MCF 10A (cell line): ENCODE results near the gene DOK5. TPM values are rescaled to one million over a fixed set of nuclear protein-coding genes. Genes with fewer than 3 reads are reported as not detected.

ENCODE experiments used
- BruUV-seq: library from RNA; stranded (reverse); fragments of 400-500 nt; replicated peaks from 2 replicates; lab custom pipeline; 2021; lab: Mats Ljungman, UMichigan
- CTCF ChIA-PET: fragments of 300-600 bp; sonication (Branson Sonifier 250); formaldehyde crosslinking; extraction: SDS; loops from one replicate; lab custom pipeline; 2021; ENCODE audit warnings: antibody characterized with exemption, inconsistent platforms; lab: Yijun Ruan, JAX
- POLR2A ChIA-PET: fragments of 300-600, 350-650 bp; sonication (Branson Sonifier 250); formaldehyde crosslinking; extraction: SDS; loops from one replicate; lab custom pipeline; 2020; ENCODE audit warnings: antibody characterized with exemption, inconsistent platforms; lab: Yijun Ruan, JAX
- DNase-seq: peaks from one replicate; pipeline ENCODE4 v3.0.0-alpha.2; 2018; ENCODE audit not compliant: unreplicated experiment
- H3K27ac Mint-ChIP-seq: one replicate; pipeline ENCODE4 v1.8.0; 2022; ENCODE audit warnings: mild to moderate bottlenecking, low read depth, mixed read lengths; ENCODE audit not compliant: unreplicated experiment
- H3K27me3 Mint-ChIP-seq: one replicate; pipeline ENCODE4 v1.8.0; 2022; ENCODE audit warnings: mixed read lengths; ENCODE audit not compliant: insufficient read depth, unreplicated experiment
- H3K36me3 Mint-ChIP-seq: one replicate; pipeline ENCODE4 v1.8.0; 2022; ENCODE audit warnings: mild to moderate bottlenecking, moderate library complexity, mixed read lengths; ENCODE audit not compliant: insufficient read depth, unreplicated experiment
- H3K4me1 Mint-ChIP-seq: one replicate; pipeline ENCODE4 v1.8.0; 2022; ENCODE audit warnings: mixed read lengths; ENCODE audit not compliant: insufficient read depth, unreplicated experiment
- H3K4me3 Mint-ChIP-seq: one replicate; pipeline ENCODE4 v1.8.0; 2022; ENCODE audit warnings: mild to moderate bottlenecking, moderate library complexity, mixed read lengths; ENCODE audit not compliant: unreplicated experiment
- H3K9me3 Mint-ChIP-seq: one replicate; pipeline ENCODE4 v1.8.0; 2022; ENCODE audit warnings: mixed read lengths; ENCODE audit not compliant: unreplicated experiment
- intact Hi-C: fragments of 100-400 bp; cut with micrococcal nuclease; formaldehyde crosslinking; loops from 2 replicates; pipeline ENCODE4 v1.14.1; 2022
- total RNA-seq: library from RNA; stranded (reverse); gene quantifications from 2 replicates; pipeline ENCODE4 v1.2.3, GENCODE V29; 2022
- TF ChIP-seq, protein P1 (sequence below): fragments of 200-600 bp; IDR thresholded peaks from one replicate; pipeline ENCODE4 v1.8.0; 2022; ENCODE audit warnings: antibody characterized with exemption, mild to moderate bottlenecking; ENCODE audit not compliant: unreplicated experiment

DOK5 gene
- total RNA-seq, 1 experiment from 2014 or later: not detected

DNA sequence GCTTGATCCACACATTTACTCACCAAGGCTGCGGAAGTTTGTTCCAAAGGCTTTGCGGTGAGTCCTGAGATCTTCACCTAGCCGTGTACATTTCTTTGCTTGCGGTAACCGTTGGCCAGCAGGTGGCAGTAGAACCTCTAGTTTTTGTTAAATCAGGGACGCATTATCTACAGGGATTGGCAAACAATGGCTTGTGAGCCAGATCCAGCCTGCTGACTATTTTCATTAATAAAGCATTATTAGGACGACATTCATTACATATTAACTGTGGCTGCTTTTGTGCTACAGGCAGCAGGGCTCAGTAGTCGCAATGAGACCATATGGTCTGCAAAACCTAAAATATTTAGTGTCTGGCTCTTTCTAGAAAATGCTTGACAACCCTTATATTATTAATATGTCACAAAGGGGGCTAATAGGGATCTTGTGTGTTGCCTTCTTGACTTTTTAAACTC, 174.1 kb downstream of the DOK5 start:
- POLR2A ChIA-PET: interaction anchor here (1.4 kb wide), 1 partner anchor 17 kb away, joined by 3 read pairs; no protein-coding TSS in a partner anchor
- Mint-ChIP-seq H3K27ac (no peak overlapping the region), H3K27me3 (peaks cover 39% of the 10 kb centered on the region), H3K4me3 (no peak overlapping the region), H3K4me1 (no peaks in the 10 kb centered on the region), H3K9me3 (no peaks in the 10 kb centered on the region), H3K36me3 (no peaks in the 10 kb centered on the region)
- TF ChIP-seq, protein P1, sequence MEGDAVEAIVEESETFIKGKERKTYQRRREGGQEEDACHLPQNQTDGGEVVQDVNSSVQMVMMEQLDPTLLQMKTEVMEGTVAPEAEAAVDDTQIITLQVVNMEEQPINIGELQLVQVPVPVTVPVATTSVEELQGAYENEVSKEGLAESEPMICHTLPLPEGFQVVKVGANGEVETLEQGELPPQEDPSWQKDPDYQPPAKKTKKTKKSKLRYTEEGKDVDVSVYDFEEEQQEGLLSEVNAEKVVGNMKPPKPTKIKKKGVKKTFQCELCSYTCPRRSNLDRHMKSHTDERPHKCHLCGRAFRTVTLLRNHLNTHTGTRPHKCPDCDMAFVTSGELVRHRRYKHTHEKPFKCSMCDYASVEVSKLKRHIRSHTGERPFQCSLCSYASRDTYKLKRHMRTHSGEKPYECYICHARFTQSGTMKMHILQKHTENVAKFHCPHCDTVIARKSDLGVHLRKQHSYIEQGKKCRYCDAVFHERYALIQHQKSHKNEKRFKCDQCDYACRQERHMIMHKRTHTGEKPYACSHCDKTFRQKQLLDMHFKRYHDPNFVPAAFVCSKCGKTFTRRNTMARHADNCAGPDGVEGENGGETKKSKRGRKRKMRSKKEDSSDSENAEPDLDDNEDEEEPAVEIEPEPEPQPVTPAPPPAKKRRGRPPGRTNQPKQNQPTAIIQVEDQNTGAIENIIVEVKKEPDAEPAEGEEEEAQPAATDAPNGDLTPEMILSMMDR: peak; percentile 71
- peak; percentile 82 for DNase-seq
- intact Hi-C loops: loop anchor here (5.0 kb wide), 1 partner anchor 552 kb away; no protein-coding TSS in a partner anchor
- no TSS peak for BruUV-seq
- CTCF ChIA-PET: interaction anchor here (0.7 to 12.2 kb wide), 19 partner anchors 10 to 1900 kb away, joined by 3 to 339 read pairs (median 4); partner anchors contain the start of gene PFDN4

DNA sequence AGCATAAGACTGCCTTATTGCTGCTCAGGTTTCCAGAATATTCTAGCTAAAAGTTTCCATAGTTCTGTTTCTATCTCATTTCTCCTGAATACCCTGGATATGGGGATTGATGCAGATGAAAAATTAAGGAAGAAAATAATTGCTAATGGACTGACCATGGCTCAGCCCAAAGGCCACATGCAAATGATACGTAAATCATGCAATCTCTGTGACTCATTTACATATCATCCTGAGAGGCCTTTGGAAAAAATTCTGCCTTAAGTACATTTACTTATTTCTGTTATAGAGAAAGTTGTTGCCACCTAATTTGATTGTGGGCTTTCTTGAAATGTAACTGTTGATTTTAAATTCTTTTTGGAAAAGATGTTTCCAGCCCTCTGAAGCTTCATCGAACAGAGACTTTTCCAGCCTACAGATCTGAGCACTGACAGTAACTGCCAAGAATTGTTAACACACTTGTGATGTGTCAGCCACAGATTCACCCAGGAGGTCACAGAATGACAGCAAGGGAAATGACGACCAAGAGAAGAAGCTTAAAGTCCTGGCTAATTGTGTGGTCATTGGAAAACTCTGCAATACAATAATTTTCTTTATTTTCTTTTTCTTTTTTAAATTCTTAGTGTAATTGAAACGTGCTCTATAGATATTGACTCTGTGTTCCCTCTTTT, 174.8 kb downstream of the DOK5 start:
- Mint-ChIP-seq H3K36me3 (no peaks in the 10 kb centered on the region), H3K9me3 (no peaks in the 10 kb centered on the region), H3K27me3 (peaks cover 46% of the 10 kb centered on the region), H3K4me3 (no peak overlapping the region), H3K27ac (no peak overlapping the region), H3K4me1 (no peaks in the 10 kb centered on the region)
- ChIA-PET CTCF (interaction anchor here (0.6 to 12.2 kb wide), 23 partner anchors 9 to 1900 kb away, joined by 3 to 339 read pairs (median 4); partner anchors contain the start of gene PFDN4), POLR2A (interaction anchor here (1.4 kb wide), 1 partner anchor 18 kb away, joined by 3 read pairs; no protein-coding TSS in a partner anchor)
- TF ChIP-seq, protein P1: no peak
- no peak for DNase-seq
- intact Hi-C loops: no loop called here
- BruUV-seq: no TSS peak

DNA sequence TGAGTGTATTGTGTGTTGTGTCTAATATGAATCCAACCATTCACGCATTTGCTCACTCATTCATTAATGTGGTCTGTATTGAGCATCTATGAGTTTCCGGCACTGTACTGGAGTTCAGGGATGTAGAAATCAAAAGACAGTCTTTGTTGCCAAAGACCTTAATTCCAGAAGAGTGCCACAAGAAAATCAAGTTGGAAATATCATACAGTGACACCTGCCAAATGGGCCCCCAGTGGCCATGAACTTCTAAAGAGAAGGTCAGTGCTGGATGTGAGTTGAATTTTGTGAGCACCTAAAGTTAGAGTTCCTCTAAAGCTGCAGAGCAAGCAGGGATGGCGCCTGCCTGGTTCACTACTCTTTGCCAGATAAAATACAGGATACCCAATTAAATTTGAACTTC, 175.9 kb downstream of the DOK5 start:
- peaks cover 49% of the 10 kb centered on the region for H3K27me3 Mint-ChIP-seq
- BruUV-seq: no TSS peak
- ChIA-PET POLR2A (no interaction called here), CTCF (interaction anchor here (0.6 to 12.2 kb wide), 8 partner anchors 12 to 555 kb away, joined by 3 to 339 read pairs (median 6); no protein-coding TSS in a partner anchor)
- no peak for DNase-seq
- no peaks in the 10 kb centered on the region for H3K4me1 Mint-ChIP-seq
- H3K36me3 Mint-ChIP-seq: no peaks in the 10 kb centered on the region
- H3K4me3 Mint-ChIP-seq: no peak overlapping the region
- TF ChIP-seq, protein P1: no peak
- intact Hi-C loops: no loop called here
- H3K27ac Mint-ChIP-seq: no peak overlapping the region
- no peaks in the 10 kb centered on the region for H3K9me3 Mint-ChIP-seq

DNA sequence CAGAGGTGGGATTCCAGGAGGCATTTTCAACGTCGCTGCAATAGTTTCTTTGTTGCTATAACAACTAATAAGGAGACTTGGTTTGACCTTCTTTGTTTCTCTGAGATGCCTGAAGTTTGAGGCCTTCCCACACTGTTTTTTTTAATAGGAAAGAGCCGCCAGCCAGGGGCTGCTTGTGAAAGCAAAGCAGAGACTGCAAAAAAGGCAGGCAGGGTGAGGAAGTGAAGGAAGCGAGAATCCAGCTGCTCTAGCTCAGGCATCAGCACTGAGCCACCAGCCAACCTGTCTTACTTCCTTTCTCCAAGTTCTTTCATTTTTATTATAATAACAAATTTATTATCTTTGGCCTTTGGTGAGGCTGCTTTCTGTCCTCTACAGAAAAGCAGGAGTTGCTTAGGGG, 179.1 kb downstream of the DOK5 start:
- Mint-ChIP-seq H3K36me3 (no peaks in the 10 kb centered on the region), H3K4me3 (no peak overlapping the region), H3K27me3 (peaks cover 49% of the 10 kb centered on the region), H3K4me1 (no peaks in the 10 kb centered on the region), H3K9me3 (no peaks in the 10 kb centered on the region), H3K27ac (no peak overlapping the region)
- BruUV-seq: no TSS peak
- ChIA-PET CTCF (interaction anchor here (0.5 to 2.1 kb wide), 6 partner anchors 13 to 1572 kb away, joined by 3 to 6 read pairs (median 3); no protein-coding TSS in a partner anchor), POLR2A (interaction anchor here (1.1 kb wide), 1 partner anchor 41 kb away, joined by 3 read pairs; no protein-coding TSS in a partner anchor)
- TF ChIP-seq, protein P1: no peak
- DNase-seq: no peak
- intact Hi-C loops: no loop called here
